Middle frontal gyrus (tissue), 1 donor: ENCODE data around the gene OR2D2.
"Not testable (repeated sequence)": the region's sequence is repeated elsewhere in the genome, so short reads cannot be mapped to it uniquely, and the experiment has no call there.

Experiments
- DNase-seq: peaks from one replicate; pipeline ENCODE4 v3.0.0-alpha.2; 2015; ENCODE audit warnings: low spot score; ENCODE audit errors: extremely low spot score

OR2D2 gene

GRCh38 chr11:6892400-6892799 lies at the start of gene OR2D2:
Gene OR2D2, minus strand, starts transcription at chr11:6892500. Its CDS starts 0 bp downstream, at chr11:6892500.
- no peak for DNase-seq

- DNase-seq, result no peak
These were observed 49.7 kb upstream of the OR2D2 start for GRCh38 chr11:6941970-6942369.

GRCh38 chr11:6932145-6932544 lies 39.8 kb upstream of the OR2D2 start:
- DNase-seq, result no peak

- no peak for DNase-seq
These were observed 38.9 kb upstream of the OR2D2 start for GRCh38 chr11:6931146-6931713.

GRCh38 chr11:6928916-6929315 lies 36.6 kb upstream of the OR2D2 start:
- DNase-seq, result no peak

- no peak for DNase-seq
These were observed 34.8 kb upstream of the OR2D2 start for GRCh38 chr11:6927030-6927617.

GRCh38 chr11:6926208-6927029 lies 34.1 kb upstream of the OR2D2 start, which contains the start of gene ZNF215:
Gene ZNF215, plus strand, starts transcription at chr11:6926426. Its CDS starts 5,847 bp downstream, at chr11:6932273.
- DNase-seq, result no peak

GRCh38 chr11:6925636-6926207 lies 33.4 kb upstream of the OR2D2 start:
- DNase-seq, result no peak

GRCh38 chr11:6925007-6925577 lies 32.8 kb upstream of the OR2D2 start:
- no peak for DNase-seq

- no peak for DNase-seq
These were observed 28.4 kb upstream of the OR2D2 start, which contains the start of gene OR2D3 for GRCh38 chr11:6920702-6921101. Gene OR2D3, plus strand, starts transcription at chr11:6921002. Its CDS starts 0 bp downstream, at chr11:6921002.

GRCh38 chr11:6919698-6920097 lies 27.4 kb upstream of the OR2D2 start:
- DNase-seq, result no peak

GRCh38 chr11:6911948-6912347 lies 19.6 kb upstream of the OR2D2 start:
- DNase-seq, result no peak

GRCh38 chr11:6911378-6911777 lies 19.1 kb upstream of the OR2D2 start:
- no peak for DNase-seq

GRCh38 chr11:6904804-6905203 lies 12.5 kb upstream of the OR2D2 start:
- not testable (repeated sequence) for DNase-seq

GRCh38 chr11:6900327-6900999 lies 8.2 kb upstream of the OR2D2 start:
- no peak for DNase-seq

- DNase-seq, result no peak
These were observed 6.6 kb upstream of the OR2D2 start for GRCh38 chr11:6898911-6899310.

GRCh38 chr11:6895010-6895409 lies 2.7 kb upstream of the OR2D2 start:
- DNase-seq, result no peak

GRCh38 chr11:6894097-6894496 lies 1.8 kb upstream of the OR2D2 start:
- DNase-seq, result no peak

GRCh38 chr11:6889835-6890234 lies 2.5 kb downstream of the OR2D2 start:
- no peak for DNase-seq

GRCh38 chr11:6888830-6889229 lies 3.5 kb downstream of the OR2D2 start:
- DNase-seq, result no peak

GRCh38 chr11:6887711-6888110 lies 4.6 kb downstream of the OR2D2 start:
- not testable (repeated sequence) for DNase-seq
